Measurements from ENCODE around the gene GNPAT. TPM values are rescaled to one million over a fixed set of nuclear protein-coding genes. Genes with fewer than 3 reads are reported as not detected.

The GNPAT gene
- total RNA-seq, 1 experiment from 2014 or later = 52.7 TPM

GRCh38 chr1:231214918-231215680, 25.9 kb upstream of the GNPAT start:
- no peaks in the 10 kb centered on the region for H3K36me3 Mint-ChIP-seq (ENCODE audit: insufficient read depth, unreplicated experiment)
- no peaks in the 10 kb centered on the region for H3K9me3 Mint-ChIP-seq (ENCODE audit: low read depth, unreplicated experiment)
- no peak overlapping the region for H3K4me3 Mint-ChIP-seq (ENCODE audit: low read depth, unreplicated experiment)
- H3K4me1 Mint-ChIP-seq (ENCODE audit: low read depth, unreplicated experiment) = peaks cover 36% of the 10 kb centered on the region
- H3K27ac Mint-ChIP-seq (ENCODE audit: unreplicated experiment) = no peak overlapping the region
- CTCF ChIA-PET = interaction anchor here (0.7 kb wide), 2 partner anchors 113 to 291 kb away, joined by 3 to 6 read pairs; no protein-coding TSS in a partner anchor
- TF ChIP-seq CTCF (IDR thresholded peaks at IDR 0.05; ENCODE audit: unreplicated experiment) = no peak
- no peaks in the 10 kb centered on the region for H3K27me3 Mint-ChIP-seq (ENCODE audit: unreplicated experiment)
- DNase-seq = no peak
- no TSS peak for BruUV-seq (replicated peaks)
- intact Hi-C loops (cut with micrococcal nuclease; ENCODE audit: unreplicated experiment) = loop anchor here (5.0 kb wide), 2 partner anchors 168 to 238 kb away; partner anchors contain the start of genes ARV1 and TTC13

DNA sequence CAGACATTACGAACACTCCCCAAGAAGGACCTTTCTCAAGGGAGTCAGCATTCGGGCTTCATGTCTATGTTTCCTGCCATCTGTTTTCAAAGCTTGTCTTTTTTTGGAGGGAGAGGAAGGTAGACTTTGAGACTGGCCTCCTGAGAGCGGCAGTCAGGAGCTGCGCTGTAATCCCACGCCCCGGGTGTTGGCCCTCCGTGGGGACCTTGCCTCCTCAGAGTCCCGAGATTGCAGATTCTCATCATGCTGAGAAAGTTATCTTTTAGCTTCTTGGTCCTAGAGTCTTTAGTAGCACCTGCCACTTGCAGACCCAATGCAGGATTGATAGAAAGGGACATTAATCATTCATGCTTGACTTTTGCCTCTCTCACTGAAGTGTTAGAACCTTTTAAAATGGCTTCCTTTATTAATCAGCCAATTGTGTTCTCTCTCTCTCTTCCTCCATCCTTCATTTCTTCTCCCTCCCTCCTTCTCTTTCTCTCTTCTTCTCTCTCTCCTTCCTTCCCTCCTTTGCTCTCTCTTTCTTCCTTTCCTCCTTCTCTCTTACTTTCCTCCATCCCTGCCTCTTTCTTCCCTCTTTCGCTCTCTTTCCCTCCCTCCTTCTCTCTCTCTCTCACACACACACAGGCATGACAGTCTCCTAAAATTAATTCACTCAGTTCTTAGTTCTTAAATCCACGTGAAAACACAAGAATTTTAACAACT, 25.2 kb upstream of the GNPAT start:
- TF ChIP-seq CTCF (IDR thresholded peaks at IDR 0.05; ENCODE audit: unreplicated experiment) = no peak
- no TSS peak for BruUV-seq (replicated peaks)
- peaks cover 40% of the 10 kb centered on the region for H3K4me1 Mint-ChIP-seq (ENCODE audit: low read depth, unreplicated experiment)
- CTCF ChIA-PET = interaction anchor here (1.0 to 1.1 kb wide), 2 partner anchors 18 to 20 kb away, joined by 3 read pairs; no protein-coding TSS in a partner anchor
- H3K9me3 Mint-ChIP-seq (ENCODE audit: low read depth, unreplicated experiment) = no peaks in the 10 kb centered on the region
- intact Hi-C loops (cut with micrococcal nuclease; ENCODE audit: unreplicated experiment) = no loop called here
- H3K36me3 Mint-ChIP-seq (ENCODE audit: insufficient read depth, unreplicated experiment) = no peaks in the 10 kb centered on the region
- no peak overlapping the region for H3K27ac Mint-ChIP-seq (ENCODE audit: unreplicated experiment)
- no peak overlapping the region for H3K4me3 Mint-ChIP-seq (ENCODE audit: low read depth, unreplicated experiment)
- H3K27me3 Mint-ChIP-seq (ENCODE audit: unreplicated experiment) = no peaks in the 10 kb centered on the region
- no peak for DNase-seq

DNA sequence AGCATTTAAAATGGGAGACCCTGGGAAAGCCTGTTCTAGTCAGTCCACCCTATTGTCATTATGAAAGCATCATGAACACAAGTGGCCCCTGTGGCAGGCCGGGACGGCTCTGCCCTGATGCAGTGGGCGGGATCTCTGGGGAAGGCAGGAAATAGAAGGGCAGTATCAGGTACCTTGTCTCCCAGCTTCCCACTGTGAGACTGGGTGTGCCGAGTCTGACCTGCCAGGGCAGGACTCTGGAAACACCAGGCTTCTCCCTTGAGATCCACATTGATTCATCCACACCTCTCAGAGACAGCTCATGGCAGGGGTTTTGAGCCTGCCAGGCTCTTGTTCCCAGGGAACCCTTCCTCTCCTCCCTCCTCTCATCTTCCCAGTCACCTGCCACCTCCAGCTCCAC, 24.5 kb upstream of the GNPAT start:
- no peak for DNase-seq
- Mint-ChIP-seq H3K36me3 (ENCODE audit: insufficient read depth, unreplicated experiment) (no peaks in the 10 kb centered on the region), H3K4me1 (ENCODE audit: low read depth, unreplicated experiment) (peaks cover 36% of the 10 kb centered on the region), H3K27ac (ENCODE audit: unreplicated experiment) (no peak overlapping the region), H3K27me3 (ENCODE audit: unreplicated experiment) (no peaks in the 10 kb centered on the region), H3K4me3 (ENCODE audit: low read depth, unreplicated experiment) (no peak overlapping the region), H3K9me3 (ENCODE audit: low read depth, unreplicated experiment) (no peaks in the 10 kb centered on the region)
- intact Hi-C loops (cut with micrococcal nuclease; ENCODE audit: unreplicated experiment) = no loop called here
- BruUV-seq (replicated peaks) = no TSS peak
- CTCF ChIA-PET = interaction anchor here (1.0 to 1.1 kb wide), 2 partner anchors 17 to 21 kb away, joined by 3 read pairs; no protein-coding TSS in a partner anchor
- no peak for TF ChIP-seq CTCF (IDR thresholded peaks at IDR 0.05; ENCODE audit: unreplicated experiment)

- Mint-ChIP-seq H3K9me3 (ENCODE audit: low read depth, unreplicated experiment) (no peaks in the 10 kb centered on the region), H3K27ac (ENCODE audit: unreplicated experiment) (no peak overlapping the region), H3K36me3 (ENCODE audit: insufficient read depth, unreplicated experiment) (no peaks in the 10 kb centered on the region), H3K27me3 (ENCODE audit: unreplicated experiment) (no peaks in the 10 kb centered on the region), H3K4me3 (ENCODE audit: low read depth, unreplicated experiment) (no peak overlapping the region), H3K4me1 (ENCODE audit: low read depth, unreplicated experiment) (peaks cover 30% of the 10 kb centered on the region)
- no TSS peak for BruUV-seq (replicated peaks)
- TF ChIP-seq CTCF (IDR thresholded peaks at IDR 0.05; ENCODE audit: unreplicated experiment) = no peak
- no peak for DNase-seq
- intact Hi-C loops (cut with micrococcal nuclease; ENCODE audit: unreplicated experiment) = no loop called here
- CTCF ChIA-PET = interaction anchor here (0.6 to 1.1 kb wide), 3 partner anchors 17 to 269 kb away, joined by 3 to 5 read pairs (median 3); no protein-coding TSS in a partner anchor
Observed at GRCh38 chr1:231217056-231217455, 24.0 kb upstream of the GNPAT start.
